ENCODE measurements around the gene TEX261.
"Not testable (repeated sequence)": the region's sequence is repeated elsewhere in the genome, so short reads cannot be mapped to it uniquely, and the experiment has no call there.

The TEX261 gene

GRCh38 chr2:70994699-70995425 is at the start of gene TEX261:
TEX261 (minus strand) TSS chr2:70994873; CDS start chr2:70994757, 116 bp downstream.
- intact Hi-C loops (cut with DNase I) = no loop called here
- peak; percentile 66 to 95 (median 90) for DNase-seq

- no peak for DNase-seq
- intact Hi-C loops (cut with DNase I) = no loop called here
Observed at GRCh38 chr2:71043531-71044407, 49.1 kb upstream of the TEX261 start.

GRCh38 chr2:71042287-71042686 is 47.6 kb upstream of the TEX261 start:
- DNase-seq = no peak
- intact Hi-C loops (cut with DNase I) = no loop called here

- intact Hi-C loops (cut with DNase I) = not testable (repeated sequence)
Observed at GRCh38 chr2:71036296-71036695, 41.6 kb upstream of the TEX261 start.

GRCh38 chr2:71023553-71024243 is 29.0 kb upstream of the TEX261 start:
- intact Hi-C loops (cut with DNase I); DNase-seq: not testable (repeated sequence)

More at GRCh38 chr2:71036296-71036695, 41.6 kb upstream of the TEX261 start:
- DNase-seq = not testable (repeated sequence)

GRCh38 chr2:71021394-71021793 is 26.7 kb upstream of the TEX261 start:
- DNase-seq; intact Hi-C loops (cut with DNase I): not testable (repeated sequence)

- intact Hi-C loops (cut with DNase I); DNase-seq: not testable (repeated sequence)
Observed at GRCh38 chr2:71019989-71020388, 25.3 kb upstream of the TEX261 start.

GRCh38 chr2:71018625-71019024 is 24.0 kb upstream of the TEX261 start:
- intact Hi-C loops (cut with DNase I) = no loop called here
- no peak for DNase-seq

- intact Hi-C loops (cut with DNase I); DNase-seq: not testable (repeated sequence)
Observed at GRCh38 chr2:71011786-71012185, 17.1 kb upstream of the TEX261 start.

- intact Hi-C loops (cut with DNase I) = no loop called here
- no peak for DNase-seq
Observed at GRCh38 chr2:71008342-71008741, 13.7 kb upstream of the TEX261 start.

- intact Hi-C loops (cut with DNase I) = no loop called here
- DNase-seq = peak in 1 of 42 donors; percentile 18
Observed at GRCh38 chr2:71006955-71007799, 12.5 kb upstream of the TEX261 start.

GRCh38 chr2:71006323-71006722 is 11.7 kb upstream of the TEX261 start:
- intact Hi-C loops (cut with DNase I) = no loop called here

GRCh38 chr2:71005271-71006202 is 10.9 kb upstream of the TEX261 start:
- DNase-seq = peak in 1 of 42 donors; percentile 31
- intact Hi-C loops (cut with DNase I) = no loop called here

More at GRCh38 chr2:71006323-71006722, 11.7 kb upstream of the TEX261 start:
- DNase-seq = no peak

- DNase-seq = no peak
- intact Hi-C loops (cut with DNase I) = loop anchor here (5.0 kb wide), 1 partner anchor 62 kb away; the partner anchor contains the start of gene NAGK
Observed at GRCh38 chr2:71004857-71005256, 10.2 kb upstream of the TEX261 start.

- peak in 1 of 42 donors; percentile 14 for DNase-seq
- intact Hi-C loops (cut with DNase I) = loop anchor here (5.0 kb wide), 1 partner anchor 63 kb away; the partner anchor contains the start of gene NAGK
Observed at GRCh38 chr2:71003966-71004755, 9.5 kb upstream of the TEX261 start.

GRCh38 chr2:71003396-71003795 is 8.7 kb upstream of the TEX261 start:
- intact Hi-C loops (cut with DNase I) = loop anchor here (5.0 kb wide), 1 partner anchor 64 kb away; the partner anchor contains the start of gene NAGK
- peak in 1 of 42 donors; percentile 9 for DNase-seq
